ENCODE measurements around the gene SPR.

- TF ChIP-seq HIC1 (tag by site-specific recombination; IDR thresholded peaks at IDR 0.05) (no peak), ZNF211 (tag by site-specific recombination; IDR thresholded peaks at IDR 0.05; ENCODE audit: low read depth) (no peak), ZNF335 (tag by site-specific recombination; conservative IDR thresholded peaks at IDR 0.05) (no peak), ZNF280D (tag by site-specific recombination; IDR thresholded peaks at IDR 0.05) (no peak), CTCF (tag by site-specific recombination; IDR thresholded peaks at IDR 0.05) (no peak), ZSCAN30 (tag by site-specific recombination; IDR thresholded peaks at IDR 0.05) (no peak), ZNF169 (tag by site-specific recombination; IDR thresholded peaks at IDR 0.05) (no peak), ZNF10 (tag by site-specific recombination; IDR thresholded peaks at IDR 0.05) (no peak)
These were observed 13.1 kb downstream of the SPR start for GRCh38 chr2:72900191-72900825.

All from HEK293 (cell line).